GM12865 (cell line): Measurements from ENCODE around the gene RPP25.

ENCODE experiments used
- DNase-seq: peaks from one replicate; pipeline ENCODE4 v3.0.0; 2010; ENCODE audit warnings: low read depth
- H3K4me3 ChIP-seq: 2 replicates; pipeline ENCODE4 v1.5.1; 2011; ENCODE audit warnings: mild to moderate bottlenecking, low read depth, low read length, control low read depth
- TF ChIP-seq, protein P1 (sequence below): IDR thresholded peaks from 2 replicates; pipeline ENCODE4 v1.5.1; 2011; ENCODE audit warnings: low read length, control low read depth, low read depth, inconsistent platforms; ENCODE audit not compliant: insufficient read depth; ENCODE audit errors: missing control alignments

RPP25 gene, protein sequence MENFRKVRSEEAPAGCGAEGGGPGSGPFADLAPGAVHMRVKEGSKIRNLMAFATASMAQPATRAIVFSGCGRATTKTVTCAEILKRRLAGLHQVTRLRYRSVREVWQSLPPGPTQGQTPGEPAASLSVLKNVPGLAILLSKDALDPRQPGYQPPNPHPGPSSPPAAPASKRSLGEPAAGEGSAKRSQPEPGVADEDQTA

GRCh38 chr15:74956648-74957475, at the start of gene RPP25:
Gene RPP25, minus strand, starts transcription at chr15:74956772. Its CDS starts 189 bp downstream, at chr15:74956583.
- peak within 1 kb of the TSS; percentile 63 for H3K4me3 ChIP-seq
- TF ChIP-seq, protein P1, sequence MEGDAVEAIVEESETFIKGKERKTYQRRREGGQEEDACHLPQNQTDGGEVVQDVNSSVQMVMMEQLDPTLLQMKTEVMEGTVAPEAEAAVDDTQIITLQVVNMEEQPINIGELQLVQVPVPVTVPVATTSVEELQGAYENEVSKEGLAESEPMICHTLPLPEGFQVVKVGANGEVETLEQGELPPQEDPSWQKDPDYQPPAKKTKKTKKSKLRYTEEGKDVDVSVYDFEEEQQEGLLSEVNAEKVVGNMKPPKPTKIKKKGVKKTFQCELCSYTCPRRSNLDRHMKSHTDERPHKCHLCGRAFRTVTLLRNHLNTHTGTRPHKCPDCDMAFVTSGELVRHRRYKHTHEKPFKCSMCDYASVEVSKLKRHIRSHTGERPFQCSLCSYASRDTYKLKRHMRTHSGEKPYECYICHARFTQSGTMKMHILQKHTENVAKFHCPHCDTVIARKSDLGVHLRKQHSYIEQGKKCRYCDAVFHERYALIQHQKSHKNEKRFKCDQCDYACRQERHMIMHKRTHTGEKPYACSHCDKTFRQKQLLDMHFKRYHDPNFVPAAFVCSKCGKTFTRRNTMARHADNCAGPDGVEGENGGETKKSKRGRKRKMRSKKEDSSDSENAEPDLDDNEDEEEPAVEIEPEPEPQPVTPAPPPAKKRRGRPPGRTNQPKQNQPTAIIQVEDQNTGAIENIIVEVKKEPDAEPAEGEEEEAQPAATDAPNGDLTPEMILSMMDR: no peak
- DNase-seq: peak; percentile 82

- H3K4me3 ChIP-seq: no peak overlapping the region
- TF ChIP-seq, protein P1: no peak
- no peak for DNase-seq
Observed at GRCh38 chr15:75002398-75002797, 45.8 kb upstream of the RPP25 start.

- no peak overlapping the region for H3K4me3 ChIP-seq
- TF ChIP-seq, protein P1: no peak
- no peak for DNase-seq
Observed at GRCh38 chr15:75001310-75001709, 44.7 kb upstream of the RPP25 start.

DNA sequence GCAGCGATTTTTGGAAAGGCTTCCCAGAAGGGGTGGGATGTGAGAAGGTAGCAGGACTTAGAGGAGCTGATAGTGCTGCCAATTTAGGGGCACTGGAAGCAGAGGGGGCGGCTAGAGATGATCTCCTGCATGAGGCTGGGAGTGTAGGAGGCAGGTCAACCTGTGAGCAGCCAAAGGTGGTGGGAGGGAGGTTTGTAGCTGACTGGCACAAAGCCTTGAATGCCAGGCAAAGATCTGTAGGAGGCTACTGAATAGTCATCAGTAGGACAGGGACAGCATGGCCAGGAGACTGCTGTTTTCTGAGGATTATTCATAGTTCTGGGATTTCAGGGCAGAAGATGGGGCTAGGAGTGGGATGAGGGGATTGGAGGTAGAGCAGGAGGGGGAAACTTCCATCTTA, 41.0 kb upstream of the RPP25 start:
- no peak for DNase-seq
- TF ChIP-seq, protein P1: no peak
- no peak overlapping the region for H3K4me3 ChIP-seq

- no peak overlapping the region for H3K4me3 ChIP-seq
- TF ChIP-seq, protein P1: no peak
- no peak for DNase-seq
Observed at GRCh38 chr15:74997141-74997540, 40.6 kb upstream of the RPP25 start.

DNA sequence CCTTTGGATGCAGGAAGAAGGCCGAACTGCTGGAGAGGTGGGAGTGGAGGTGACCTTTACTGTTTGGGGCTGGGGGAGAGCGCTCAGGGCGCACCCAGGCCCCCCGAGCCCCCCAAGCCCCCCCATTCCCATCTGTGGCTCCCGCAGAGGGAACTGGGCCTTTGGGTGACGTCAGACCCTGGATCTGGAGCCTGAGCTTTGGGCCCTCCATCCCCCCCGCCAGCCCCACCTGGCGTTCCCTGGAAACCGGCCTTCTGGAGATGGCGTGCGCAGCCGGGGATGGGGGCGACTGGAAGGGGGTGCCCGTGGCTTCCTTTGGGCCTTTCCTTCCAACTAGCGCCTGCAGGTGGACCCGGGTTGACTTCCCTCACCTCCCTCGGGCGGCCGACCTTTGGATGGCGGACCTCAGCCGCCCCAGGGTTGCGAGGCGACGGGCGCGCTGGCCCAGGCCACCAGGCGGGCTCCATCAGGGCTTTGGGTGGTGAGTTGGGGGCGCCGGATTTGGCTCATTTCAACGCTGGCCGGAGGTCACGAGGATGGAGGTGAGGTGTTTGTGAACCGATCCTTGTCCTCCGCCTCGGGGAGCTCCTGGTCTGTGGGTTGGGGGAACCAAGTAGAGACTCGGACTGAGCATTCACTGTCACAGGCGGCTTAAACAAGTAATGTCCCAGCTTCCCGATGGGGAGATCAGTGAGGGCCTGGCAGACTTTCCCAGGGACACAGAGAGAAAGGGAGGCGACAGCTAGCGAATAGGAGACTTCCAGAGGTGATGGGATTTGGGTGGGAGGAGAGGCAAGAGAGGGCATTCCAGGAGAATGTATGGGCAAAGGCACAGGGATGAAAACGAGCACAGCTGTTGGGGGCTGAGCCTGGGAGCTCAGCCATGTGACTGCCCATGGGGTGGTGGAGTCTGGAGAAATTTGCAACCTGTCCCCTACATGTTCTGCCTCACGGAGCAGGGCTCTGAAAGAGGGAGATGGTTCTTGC, 39.5 kb upstream of the RPP25 start:
- no peak for DNase-seq
- peak overlapping the region; percentile 70 for H3K4me3 ChIP-seq
- TF ChIP-seq, protein P1: no peak
